Brain microvascular endothelial cell (primary cell): ENCODE results near the gene COBLL1.

Source experiments
- DNase-seq: peaks from one replicate; pipeline ENCODE4 v3.0.0-alpha.2; 2020
- H3K27ac ChIP-seq: fragments of 250-450 bp; sonication (Bioruptor Pico); 2 replicates; pipeline ENCODE4 v1.5.1; 2020; ENCODE audit warnings: mild to moderate bottlenecking, moderate library complexity
- H3K27me3 ChIP-seq: fragments of 250-450 bp; sonication (Bioruptor Pico); replicated peaks from 2 replicates; pipeline ENCODE4 v1.5.1; 2020; ENCODE audit warnings: mild to moderate bottlenecking
- H3K36me3 ChIP-seq: fragments of 250-450 bp; sonication (Bioruptor Pico); replicated peaks from 2 replicates; pipeline ENCODE4 v1.5.1; 2020; ENCODE audit warnings: mild to moderate bottlenecking
- H3K4me3 ChIP-seq: 2 replicates; pipeline ENCODE4 v1.5.1; 2011; ENCODE audit warnings: low read depth, mild to moderate bottlenecking, control low read depth, low read length, moderate library complexity
- in situ Hi-C: cut with HindIII; loops from 2 replicates; pipeline ENCODE4 v1.10.0; 2017; ENCODE audit warnings: low sequenced_read_pairs, low pct_ligation_motif_present
- TF ChIP-seq, protein P1 (sequence below): IDR thresholded peaks from 2 replicates; pipeline ENCODE4 v1.5.1; 2011; ENCODE audit warnings: low read depth, mild to moderate bottlenecking, moderate library complexity, low read length, control low read depth, inconsistent platforms; ENCODE audit errors: missing control alignments

COBLL1 gene

DNA sequence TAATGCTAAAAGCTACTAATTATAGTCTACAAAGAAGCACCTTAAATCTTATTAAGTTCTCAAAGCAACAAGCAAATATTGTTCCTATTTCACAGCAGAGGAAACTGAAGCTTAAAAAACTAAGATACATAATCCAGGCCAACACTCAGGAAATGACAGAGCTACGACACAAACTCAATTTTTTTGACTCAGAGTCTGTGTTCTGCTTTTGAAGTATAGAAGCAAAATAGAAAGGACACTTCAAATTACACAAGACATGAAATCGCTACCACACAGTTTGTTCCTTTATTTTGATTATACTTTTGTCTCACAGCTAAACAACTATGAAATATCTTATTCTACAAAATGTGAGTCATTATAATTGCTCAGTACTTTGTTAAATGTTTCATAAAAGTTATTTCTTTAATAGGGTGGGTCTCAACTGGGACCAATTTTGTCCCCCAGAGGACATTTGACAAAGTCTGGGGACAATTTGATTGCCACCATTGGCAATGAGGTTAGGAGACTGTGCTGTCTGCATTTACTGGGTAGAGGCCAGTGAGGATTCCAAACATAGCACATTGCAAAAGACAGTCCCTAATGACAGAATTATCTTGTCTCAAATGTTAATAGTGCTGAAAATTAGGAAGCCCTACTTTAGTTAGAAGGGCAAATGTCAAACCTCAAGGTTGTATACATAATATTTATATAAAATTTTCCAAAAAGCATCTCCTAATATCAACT, 118.8 kb downstream of the COBLL1 start:
- H3K27ac ChIP-seq: no peak overlapping the region
- in situ Hi-C loops: no loop called here

DNA sequence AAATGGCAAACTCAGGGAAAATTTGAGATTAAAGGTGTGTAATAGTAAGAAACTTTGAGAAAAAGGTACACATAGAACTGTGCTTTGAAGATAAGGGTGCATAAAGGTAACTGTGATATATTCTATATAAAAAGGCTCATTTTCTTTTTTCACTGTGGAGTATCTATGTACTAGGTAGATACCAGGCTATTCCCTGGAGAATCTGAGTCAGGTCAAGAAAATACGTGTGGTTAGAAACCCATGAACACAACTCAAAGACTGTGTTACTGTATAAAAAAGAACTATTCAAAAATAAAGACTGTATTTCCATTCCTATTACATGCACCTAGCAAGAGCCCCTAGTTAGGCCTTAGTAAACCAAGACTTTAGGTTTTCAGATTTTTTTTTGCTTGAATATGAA, 120.2 kb downstream of the COBLL1 start:
- Histone ChIP-seq H3K4me3 (no peak overlapping the region), H3K36me3 (no peaks in the 10 kb centered on the region), H3K27ac (no peak overlapping the region), H3K27me3 (no peaks in the 10 kb centered on the region)
- DNase-seq: no peak
- TF ChIP-seq, protein P1, sequence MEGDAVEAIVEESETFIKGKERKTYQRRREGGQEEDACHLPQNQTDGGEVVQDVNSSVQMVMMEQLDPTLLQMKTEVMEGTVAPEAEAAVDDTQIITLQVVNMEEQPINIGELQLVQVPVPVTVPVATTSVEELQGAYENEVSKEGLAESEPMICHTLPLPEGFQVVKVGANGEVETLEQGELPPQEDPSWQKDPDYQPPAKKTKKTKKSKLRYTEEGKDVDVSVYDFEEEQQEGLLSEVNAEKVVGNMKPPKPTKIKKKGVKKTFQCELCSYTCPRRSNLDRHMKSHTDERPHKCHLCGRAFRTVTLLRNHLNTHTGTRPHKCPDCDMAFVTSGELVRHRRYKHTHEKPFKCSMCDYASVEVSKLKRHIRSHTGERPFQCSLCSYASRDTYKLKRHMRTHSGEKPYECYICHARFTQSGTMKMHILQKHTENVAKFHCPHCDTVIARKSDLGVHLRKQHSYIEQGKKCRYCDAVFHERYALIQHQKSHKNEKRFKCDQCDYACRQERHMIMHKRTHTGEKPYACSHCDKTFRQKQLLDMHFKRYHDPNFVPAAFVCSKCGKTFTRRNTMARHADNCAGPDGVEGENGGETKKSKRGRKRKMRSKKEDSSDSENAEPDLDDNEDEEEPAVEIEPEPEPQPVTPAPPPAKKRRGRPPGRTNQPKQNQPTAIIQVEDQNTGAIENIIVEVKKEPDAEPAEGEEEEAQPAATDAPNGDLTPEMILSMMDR: no peak
- in situ Hi-C loops: no loop called here

More for the DNA sequence above, 118.8 kb downstream of the COBLL1 start:
- no peaks in the 10 kb centered on the region for H3K36me3 ChIP-seq
- no peak overlapping the region for H3K4me3 ChIP-seq
- TF ChIP-seq, protein P1: no peak
- no peak for DNase-seq
- no peaks in the 10 kb centered on the region for H3K27me3 ChIP-seq

DNA sequence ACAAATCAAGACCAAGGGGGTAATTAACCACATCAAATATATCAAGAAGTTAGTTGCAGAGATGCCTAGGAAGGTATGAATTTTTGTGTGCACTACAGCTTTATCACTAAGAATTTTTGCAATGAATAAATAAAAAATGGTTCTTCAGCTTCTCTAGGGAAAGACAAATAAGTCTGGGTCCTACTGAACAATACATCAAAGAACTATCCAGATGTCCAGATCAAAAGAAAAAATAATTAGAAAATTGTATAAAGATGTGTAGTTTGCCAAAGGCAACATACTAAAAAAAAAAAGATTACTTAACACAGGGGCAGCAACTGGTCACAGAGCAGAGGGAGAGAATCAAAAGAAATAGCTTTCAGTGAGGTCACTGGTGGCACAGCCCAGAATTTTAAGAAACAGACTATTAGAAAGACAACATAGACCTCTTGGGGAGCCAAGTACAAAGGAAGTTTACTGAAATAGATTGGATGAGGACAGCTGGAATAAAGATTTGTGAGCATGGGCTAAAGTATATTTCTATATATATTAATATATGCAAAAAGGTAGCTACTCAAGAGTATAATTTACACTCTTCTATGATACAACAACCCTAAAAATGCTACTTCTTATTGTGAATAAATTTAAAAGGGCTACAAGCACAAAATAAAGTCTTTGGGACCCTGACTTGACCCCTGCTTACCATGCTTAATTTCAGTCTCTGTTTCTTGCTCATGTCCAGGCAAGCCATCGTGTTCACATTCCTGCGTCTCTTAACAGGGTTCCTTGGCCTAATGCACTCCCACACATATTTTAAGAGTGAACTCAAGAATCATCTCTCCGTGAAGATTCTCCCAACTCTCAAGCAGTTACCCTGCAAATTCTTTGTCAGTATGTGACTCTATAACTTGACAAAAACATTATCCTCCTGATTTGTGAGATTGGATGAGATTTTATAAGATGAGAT, 121.4 kb downstream of the COBLL1 start:
- H3K27ac ChIP-seq: peak overlapping the region; percentile 45
- no peaks in the 10 kb centered on the region for H3K27me3 ChIP-seq
- in situ Hi-C loops: no loop called here
- TF ChIP-seq, protein P1: no peak
- no peak overlapping the region for H3K4me3 ChIP-seq
- no peaks in the 10 kb centered on the region for H3K36me3 ChIP-seq
- peak; percentile 76 for DNase-seq

DNA sequence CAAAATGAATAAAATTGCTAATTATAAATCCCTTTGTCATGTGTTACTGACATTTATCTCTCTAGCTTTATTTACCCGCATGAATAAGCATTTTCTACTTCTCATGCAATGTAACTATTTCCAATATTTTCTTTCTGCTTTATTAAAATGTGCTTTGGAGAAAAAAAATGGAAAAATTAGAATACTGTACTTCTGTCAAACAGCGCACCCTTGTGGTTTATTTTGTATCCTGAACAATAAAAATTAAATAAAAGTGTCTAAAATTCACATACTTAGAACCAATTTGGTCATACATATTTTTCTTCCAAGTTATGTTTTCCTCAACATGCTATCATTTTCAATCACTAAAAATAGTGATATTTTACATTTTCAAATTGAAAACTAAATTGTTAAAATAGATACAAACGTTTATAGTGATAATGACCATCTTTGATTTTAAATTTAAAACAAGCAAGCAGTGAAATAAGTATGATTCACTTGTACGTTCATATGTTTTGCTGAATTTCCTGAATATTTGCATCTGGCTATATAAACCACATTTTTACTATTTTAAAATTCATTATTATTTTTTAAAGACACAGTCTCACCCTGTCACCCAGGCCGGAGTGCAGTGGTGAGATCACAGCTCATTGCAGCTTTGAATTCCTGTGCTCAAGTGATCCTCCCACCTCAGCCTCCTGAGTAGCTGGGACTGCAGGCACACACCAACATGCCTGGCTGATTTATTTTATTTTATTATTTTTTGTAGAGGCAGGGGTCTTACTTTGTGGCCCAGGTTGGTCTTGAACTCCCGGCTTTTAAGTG, 124.4 kb downstream of the COBLL1 start:
- TF ChIP-seq, protein P1: peak; percentile 29
- in situ Hi-C loops: no loop called here
- DNase-seq: no peak
- Histone ChIP-seq H3K4me3 (no peak overlapping the region), H3K36me3 (no peaks in the 10 kb centered on the region), H3K27ac (no peak overlapping the region), H3K27me3 (no peaks in the 10 kb centered on the region)

DNA sequence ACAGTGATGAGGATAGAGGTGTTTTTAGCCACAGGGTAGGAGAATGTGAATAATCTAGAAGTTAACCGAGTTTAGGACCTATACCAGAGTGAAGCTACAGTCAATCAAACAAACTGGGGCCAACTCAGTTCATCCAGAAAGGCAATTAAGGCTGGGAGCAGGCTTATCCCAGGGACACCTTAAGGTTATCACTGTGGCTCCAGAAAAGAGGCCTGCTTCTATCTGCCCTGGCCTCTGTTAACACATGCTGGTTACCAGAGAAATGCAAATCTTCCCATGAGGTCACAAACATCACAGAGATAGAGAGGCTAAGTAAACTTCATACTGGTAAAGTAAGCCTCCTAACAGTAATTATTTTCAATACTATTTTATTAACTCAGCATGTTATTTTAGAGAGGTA, 127.2 kb downstream of the COBLL1 start:
- TF ChIP-seq, protein P1: no peak
- Histone ChIP-seq H3K4me3 (no peak overlapping the region), H3K27ac (no peak overlapping the region), H3K27me3 (no peaks in the 10 kb centered on the region), H3K36me3 (no peaks in the 10 kb centered on the region)
- DNase-seq: no peak
- in situ Hi-C loops: no loop called here
